OCI-M2 (cell line): Measurements from ENCODE around the gene NT5C1A.

Experiments
- DNase-seq: peaks from one replicate; lab custom pipeline; 2025; ENCODE audit not compliant: unreplicated experiment; lab: John Stamatoyannopoulos, UW

Gene NT5C1A

DNA sequence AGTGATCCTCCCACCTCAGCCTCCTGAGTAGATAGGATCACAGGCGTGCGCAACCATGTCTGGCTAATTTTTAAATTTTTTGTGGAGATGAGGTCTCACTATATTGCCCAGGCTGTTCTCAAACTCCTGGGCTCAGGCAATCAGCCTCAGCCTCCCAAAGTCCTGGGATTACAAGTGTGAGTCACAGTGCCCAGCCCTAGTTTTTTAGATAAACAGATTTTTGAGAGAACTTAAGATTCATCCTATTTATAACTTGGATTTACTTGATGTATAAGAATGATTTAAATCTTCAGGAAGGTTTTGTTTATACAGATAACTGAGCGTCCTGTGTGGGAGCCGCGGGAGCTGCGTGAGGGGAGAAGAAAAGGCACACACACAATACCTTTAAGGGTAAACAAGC is 58.7 kb downstream of the NT5C1A start:
- no peak for DNase-seq

DNA sequence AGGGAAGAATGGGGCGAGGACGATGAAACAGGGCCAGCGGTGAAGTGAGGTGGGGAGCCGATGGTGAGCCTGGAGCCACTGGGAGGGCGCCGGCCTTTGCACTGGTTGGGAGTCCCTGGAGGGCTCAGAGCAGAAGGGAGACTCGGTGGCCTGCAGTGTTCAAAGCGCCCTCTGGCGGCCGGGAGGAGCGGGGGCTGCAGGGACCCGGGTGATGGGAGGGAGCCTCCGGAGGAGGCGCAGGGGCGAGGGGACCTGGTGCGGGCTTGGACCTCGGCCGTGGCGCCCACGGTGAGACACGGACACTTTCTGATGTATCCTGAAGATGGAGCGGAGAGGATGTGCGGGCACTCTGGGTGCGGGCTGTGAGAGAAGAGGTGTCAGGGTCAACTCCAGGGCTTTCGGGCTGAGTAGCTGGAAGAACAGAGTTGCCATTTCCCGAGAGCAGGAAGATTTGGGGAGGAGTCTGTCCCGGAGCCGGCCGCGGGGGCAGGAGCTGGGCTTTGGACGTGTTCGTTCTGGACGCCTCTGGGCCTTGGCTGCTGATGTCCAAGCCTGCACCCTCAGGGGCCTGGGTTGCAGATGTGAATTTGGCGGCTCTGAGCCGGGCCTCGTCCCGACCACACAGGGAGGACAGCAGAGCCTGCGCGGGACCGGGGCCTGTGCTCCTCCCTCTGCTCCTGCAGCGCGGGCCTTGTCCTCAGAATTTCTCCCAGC is 62.1 kb downstream of the NT5C1A start:
- no peak for DNase-seq
